HEK293 (cell line): ENCODE measurements around the gene TPM2.

Experiments used
- CTCF ChIA-PET: fragments of 350-600 bp; formaldehyde crosslinking; extraction: SDS; loops from one replicate; lab custom pipeline; 2021; ENCODE audit warnings: antibody characterized with exemption; lab: Yijun Ruan, JAX
- POLR2A ChIA-PET: fragments of 300-600 bp; formaldehyde crosslinking; extraction: SDS; loops from one replicate; lab custom pipeline; 2020; ENCODE audit warnings: antibody characterized with exemption, inconsistent platforms; lab: Yijun Ruan, JAX
- H3K27ac ChIP-seq: fragments of 200-500 bp; sonication (Bioruptor generic); 2 replicates; pipeline ENCODE4 v1.5.1; 2014; ENCODE audit warnings: low read depth, low read length, control low read depth, inconsistent platforms; ENCODE audit errors: extremely low read depth
- H3K36me3 ChIP-seq, 2 experiments: fragments of 200-500 bp in 1 of 2; sonication (Bioruptor generic) in 1 of 2; 1 replicate in 1 of 2; 2 replicates in 1 of 2; pipeline ENCODE4 v1.5.1; 2014 to 2017; ENCODE audit warnings: inconsistent platforms in 2 of 2, low read length in 2 of 2; ENCODE audit not compliant: control insufficient read depth in 2 of 2, insufficient read depth in 1 of 2
- H3K4me1 ChIP-seq: fragments of 200-500 bp; sonication (Bioruptor generic); 2 replicates; pipeline ENCODE4 v1.5.1; 2014; ENCODE audit warnings: mild to moderate bottlenecking, low read length, inconsistent platforms; ENCODE audit not compliant: control insufficient read depth, insufficient read depth
- H3K4me3 ChIP-seq: 2 replicates; pipeline ENCODE4 v1.5.1; 2011; ENCODE audit warnings: low read depth, mild to moderate bottlenecking, control low read depth, low read length, moderate library complexity
- H3K9me3 ChIP-seq: fragments of 200-500 bp; sonication (Bioruptor generic); 2 replicates; pipeline ENCODE4 v1.5.1; 2014; ENCODE audit warnings: low read depth, low read length, inconsistent platforms; ENCODE audit not compliant: control insufficient read depth, insufficient read depth
- ATF2 ChIP-seq: fragments of 450-650 bp; formaldehyde crosslinking; IDR thresholded peaks from 2 replicates; pipeline ENCODE4 v1.5.1; 2016; ENCODE audit warnings: missing biosample characterization, missing genetic modification characterization, low read depth
- IKZF3 ChIP-seq: fragments of 450-650 bp; IDR thresholded peaks from 2 replicates; pipeline ENCODE4 v1.5.0; 2018; ENCODE audit warnings: missing biosample characterization, mild to moderate bottlenecking, missing genetic modification characterization, moderate library complexity
- KLF10 ChIP-seq: fragments of 450-650 bp; IDR thresholded peaks from 2 replicates; pipeline ENCODE4 v1.5.1; 2018; ENCODE audit warnings: missing biosample characterization, mild to moderate bottlenecking, missing genetic modification characterization
- OSR2 ChIP-seq: fragments of 450-650 bp; formaldehyde crosslinking; IDR thresholded peaks from 2 replicates; pipeline ENCODE4 v1.5.1; 2016; ENCODE audit warnings: missing biosample characterization, missing genetic modification characterization
- PRDM10 ChIP-seq: fragments of 450-650 bp; formaldehyde crosslinking; IDR thresholded peaks from 2 replicates; pipeline ENCODE4 v1.5.1; 2016; ENCODE audit warnings: missing biosample characterization, missing genetic modification characterization
- YY2 ChIP-seq: fragments of 450-650 bp; formaldehyde crosslinking; IDR thresholded peaks from 2 replicates; pipeline ENCODE4 v1.5.1; 2016; ENCODE audit warnings: missing biosample characterization, missing genetic modification characterization
- ZNF112 ChIP-seq: fragments of 450-650 bp; formaldehyde crosslinking; IDR thresholded peaks from 2 replicates; pipeline ENCODE4 v1.5.0; 2017; ENCODE audit warnings: missing biosample characterization, missing genetic modification characterization
- ZNF140 ChIP-seq: fragments of 450-650 bp; formaldehyde crosslinking; IDR thresholded peaks from 2 replicates; pipeline ENCODE4 v1.5.1; 2016; ENCODE audit warnings: missing biosample characterization, missing genetic modification characterization
- ZNF148 ChIP-seq: fragments of 450-650 bp; formaldehyde crosslinking; IDR thresholded peaks from 2 replicates; pipeline ENCODE4 v1.5.0; 2017; ENCODE audit warnings: missing biosample characterization, missing genetic modification characterization, borderline replicate concordance
- ZNF18 ChIP-seq: fragments of 450-650 bp; formaldehyde crosslinking; IDR thresholded peaks from 2 replicates; pipeline ENCODE4 v1.5.1; 2016; ENCODE audit warnings: missing biosample characterization, missing genetic modification characterization
- ZNF266 ChIP-seq: fragments of 450-650 bp; formaldehyde crosslinking; IDR thresholded peaks from 2 replicates; pipeline ENCODE4 v1.5.1; 2016; ENCODE audit warnings: missing biosample characterization, missing genetic modification characterization, low read depth
- ZNF423 ChIP-seq: fragments of 450-650 bp; formaldehyde crosslinking; IDR thresholded peaks from 2 replicates; pipeline ENCODE4 v1.5.1; 2016; ENCODE audit warnings: missing biosample characterization, missing genetic modification characterization
- ZNF433 ChIP-seq: fragments of 450-650 bp; formaldehyde crosslinking; IDR thresholded peaks from 2 replicates; pipeline ENCODE4 v1.5.1; 2016; ENCODE audit warnings: missing biosample characterization, missing genetic modification characterization, low read depth
- ZNF501 ChIP-seq: fragments of 450-650 bp; formaldehyde crosslinking; IDR thresholded peaks from 2 replicates; pipeline ENCODE4 v1.5.1; 2016; ENCODE audit warnings: missing biosample characterization, missing genetic modification characterization
- ZNF571 ChIP-seq: fragments of 450-650 bp; formaldehyde crosslinking; IDR thresholded peaks from 2 replicates; pipeline ENCODE4 v1.5.0; 2017; ENCODE audit warnings: missing biosample characterization, missing genetic modification characterization
- ZNF585B ChIP-seq: fragments of 450-650 bp; formaldehyde crosslinking; IDR thresholded peaks from 2 replicates; pipeline ENCODE4 v1.5.1; 2016; ENCODE audit warnings: missing biosample characterization, missing genetic modification characterization
- ZNF629 ChIP-seq: fragments of 450-650 bp; formaldehyde crosslinking; IDR thresholded peaks from 2 replicates; pipeline ENCODE4 v1.5.1; 2017; ENCODE audit warnings: missing biosample characterization, missing genetic modification characterization
- ZNF664 ChIP-seq: fragments of 450-650 bp; formaldehyde crosslinking; IDR thresholded peaks from 2 replicates; pipeline ENCODE4 v1.5.1; 2016; ENCODE audit warnings: missing biosample characterization, missing genetic modification characterization
- ZNF830 ChIP-seq: fragments of 450-650 bp; IDR thresholded peaks from 2 replicates; pipeline ENCODE4 v1.5.0; 2018; ENCODE audit warnings: missing biosample characterization, missing genetic modification characterization, low read depth, mild to moderate bottlenecking, moderate library complexity
- TF ChIP-seq, protein P1 (sequence below): fragments of 450-650 bp; formaldehyde crosslinking; IDR thresholded peaks from 2 replicates; pipeline ENCODE4 v1.5.1; 2016; ENCODE audit warnings: missing biosample characterization, missing genetic modification characterization
- TF ChIP-seq, protein P2 (sequence below): fragments of 450-650 bp; formaldehyde crosslinking; IDR thresholded peaks from 2 replicates; pipeline ENCODE4 v1.5.1; 2016; ENCODE audit warnings: missing biosample characterization, missing genetic modification characterization

TPM2 gene

DNA sequence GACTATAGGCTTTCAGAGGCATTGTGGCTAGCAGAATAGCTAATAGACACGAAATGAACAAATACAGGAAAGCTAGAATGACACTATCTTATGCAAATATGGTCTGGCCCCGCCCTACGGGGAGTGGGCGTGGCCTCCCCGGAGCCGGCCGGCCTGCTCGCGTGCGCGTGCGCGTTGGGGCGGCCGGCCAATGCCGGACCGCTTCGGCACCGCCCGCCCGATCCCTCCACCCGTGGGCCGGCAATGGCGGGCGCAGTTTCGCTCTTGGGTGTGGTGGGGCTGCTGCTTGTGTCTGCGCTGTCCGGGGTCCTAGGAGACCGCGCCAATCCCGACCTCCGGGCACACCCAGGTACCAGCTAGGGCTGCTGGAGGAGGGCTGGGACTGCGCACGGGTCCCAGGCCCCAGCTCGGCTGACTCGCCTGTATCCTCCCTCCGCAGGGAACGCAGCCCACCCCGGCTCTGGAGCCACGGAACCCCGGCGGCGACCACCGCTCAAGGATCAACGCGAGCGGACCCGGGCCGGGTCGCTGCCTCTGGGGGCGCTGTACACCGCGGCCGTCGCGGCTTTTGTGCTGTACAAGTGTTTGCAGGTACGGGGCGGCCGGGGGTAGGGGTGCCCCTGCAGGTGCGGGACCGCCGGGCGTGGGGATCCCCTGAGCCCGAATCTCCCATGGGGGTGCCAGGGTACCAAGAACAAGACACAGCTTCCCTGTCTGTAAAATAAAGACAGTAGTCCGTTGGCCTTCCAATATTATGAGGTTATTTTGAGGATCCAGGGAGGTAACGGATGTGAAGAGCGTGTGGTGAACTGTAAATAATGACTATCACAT lies 31.4 kb downstream of the TPM2 start, which contains the start of gene CCDC107 (continued):
- TF ChIP-seq PRDM10 (tag by site-specific recombination) (peak; percentile 14; the same call in 1 of the 2 replicates), ZNF266 (no peak), ZNF148 (tag by site-specific recombination) (no peak), ZNF629 (tag by site-specific recombination) (no peak), YY2 (tag by site-specific recombination) (peak; percentile 66), KLF10 (tag by site-specific recombination) (no peak; the same call in 1 of the 2 replicates), ZNF571 (tag by site-specific recombination) (no peak), ZNF112 (tag by site-specific recombination) (no peak)
- TF ChIP-seq, protein P1, sequence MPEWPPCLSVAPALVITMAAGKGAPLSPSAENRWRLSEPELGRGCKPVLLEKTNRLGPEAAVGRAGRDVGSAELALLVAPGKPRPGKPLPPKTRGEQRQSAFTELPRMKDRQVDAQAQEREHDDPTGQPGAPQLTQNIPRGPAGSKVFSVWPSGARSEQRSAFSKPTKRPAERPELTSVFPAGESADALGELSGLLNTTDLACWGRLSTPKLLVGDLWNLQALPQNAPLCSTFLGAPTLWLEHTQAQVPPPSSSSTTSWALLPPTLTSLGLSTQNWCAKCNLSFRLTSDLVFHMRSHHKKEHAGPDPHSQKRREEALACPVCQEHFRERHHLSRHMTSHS (tag by site-specific recombination), result no peak

GRCh38 chr9:35657546-35658136 lies 32.1 kb downstream of the TPM2 start, which contains the start of gene RMRP:
Gene RMRP (minus strand): TSS chr9:35658019.
- Histone ChIP-seq H3K4me3 (peak within 1 kb of the TSS; percentile 70), H3K36me3 (peaks cover 5 to 26% of the 10 kb centered on the region in 2 experiments), H3K27ac (peak within 1 kb of the TSS; percentile 93), H3K4me1 (peaks cover 8% of the 10 kb centered on the region; the same call in 1 of the 2 replicates), H3K9me3 (no peaks in the 10 kb centered on the region)
- ChIA-PET CTCF (interaction anchor here (0.6 to 14.5 kb wide), 19 partner anchors 11 to 578 kb away, joined by 3 to 157 read pairs (median 5); partner anchors contain the start of genes TLN1 and TPM2), POLR2A (interaction anchor here (0.6 to 4.3 kb wide), 21 partner anchors 10 to 713 kb away, joined by 3 to 41 read pairs (median 5); partner anchors contain the start of genes ATOSB, CREB3, GBA2 and RGP1)
- TF ChIP-seq ZNF501 (peak; percentile 91), ZNF18 (tag by site-specific recombination) (peak; percentile 47; the same call in 1 of the 2 replicates), ZNF140 (tag by site-specific recombination) (no peak), ATF2 (tag by site-specific recombination) (no peak), ZNF423 (tag by site-specific recombination) (no peak), ZNF830 (no peak), OSR2 (tag by site-specific recombination) (no peak), IKZF3 (tag by site-specific recombination) (peak; percentile 100), ZNF585B (no peak), ZNF664 (no peak), ZNF433 (tag by site-specific recombination) (no peak)
- TF ChIP-seq, protein P2, sequence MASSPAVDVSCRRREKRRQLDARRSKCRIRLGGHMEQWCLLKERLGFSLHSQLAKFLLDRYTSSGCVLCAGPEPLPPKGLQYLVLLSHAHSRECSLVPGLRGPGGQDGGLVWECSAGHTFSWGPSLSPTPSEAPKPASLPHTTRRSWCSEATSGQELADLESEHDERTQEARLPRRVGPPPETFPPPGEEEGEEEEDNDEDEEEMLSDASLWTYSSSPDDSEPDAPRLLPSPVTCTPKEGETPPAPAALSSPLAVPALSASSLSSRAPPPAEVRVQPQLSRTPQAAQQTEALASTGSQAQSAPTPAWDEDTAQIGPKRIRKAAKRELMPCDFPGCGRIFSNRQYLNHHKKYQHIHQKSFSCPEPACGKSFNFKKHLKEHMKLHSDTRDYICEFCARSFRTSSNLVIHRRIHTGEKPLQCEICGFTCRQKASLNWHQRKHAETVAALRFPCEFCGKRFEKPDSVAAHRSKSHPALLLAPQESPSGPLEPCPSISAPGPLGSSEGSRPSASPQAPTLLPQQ (tag by site-specific recombination), result peak; percentile 89
